Endothelial cell (in vitro differentiated cells): Measurements from ENCODE around the gene CDK5. TPM values are rescaled to one million over a fixed set of nuclear protein-coding genes. Genes with fewer than 3 reads are reported as not detected.
A peak's percentile ranks its signal among the peaks of the same experiment; 100 is the strongest.

Experiments
- DNase-seq: peaks from one replicate; pipeline ENCODE4 v3.0.0; 2021; ENCODE audit warnings: low spot score
- H3K27ac Mint-ChIP-seq: one replicate; pipeline ENCODE4 v1.8.0; 2021; ENCODE audit warnings: mixed read lengths, inconsistent platforms; ENCODE audit not compliant: unreplicated experiment
- H3K27me3 Mint-ChIP-seq: one replicate; pipeline ENCODE4 v1.8.0; 2021; ENCODE audit warnings: mild to moderate bottlenecking, moderate library complexity, mixed read lengths, inconsistent platforms; ENCODE audit not compliant: unreplicated experiment
- H3K36me3 Mint-ChIP-seq: one replicate; pipeline ENCODE4 v1.8.0; 2021; ENCODE audit warnings: mild to moderate bottlenecking, low read depth, mixed read lengths, inconsistent platforms; ENCODE audit not compliant: unreplicated experiment
- H3K4me1 Mint-ChIP-seq: one replicate; pipeline ENCODE4 v1.8.0; 2021; ENCODE audit warnings: mild to moderate bottlenecking, mixed read lengths, inconsistent platforms; ENCODE audit not compliant: unreplicated experiment
- H3K4me3 Mint-ChIP-seq: one replicate; pipeline ENCODE4 v1.8.0; 2021; ENCODE audit warnings: mild to moderate bottlenecking, mixed read lengths, inconsistent platforms; ENCODE audit not compliant: unreplicated experiment
- H3K9me3 Mint-ChIP-seq: one replicate; pipeline ENCODE4 v1.8.0; 2021; ENCODE audit warnings: mixed read lengths, inconsistent platforms; ENCODE audit not compliant: unreplicated experiment
- total RNA-seq: library from RNA; stranded (reverse); fragmentation: NEBNext Ultra II Directional; extraction: Animal tissue kit (Norgen Biotek cat#: 25700); gene quantifications from one replicate; pipeline ENCODE4 v1.2.1, GENCODE V29; 2021; ENCODE audit not compliant: unreplicated experiment
- TF ChIP-seq, protein P1 (sequence below): fragments of 200-600 bp; sonication (generic); IDR thresholded peaks from one replicate; pipeline ENCODE4 v1.5.0; 2021; ENCODE audit warnings: antibody characterized with exemption; ENCODE audit not compliant: unreplicated experiment

CDK5 gene
- total RNA-seq, 1 donor from 2014 or later: 26.7 TPM

DNA sequence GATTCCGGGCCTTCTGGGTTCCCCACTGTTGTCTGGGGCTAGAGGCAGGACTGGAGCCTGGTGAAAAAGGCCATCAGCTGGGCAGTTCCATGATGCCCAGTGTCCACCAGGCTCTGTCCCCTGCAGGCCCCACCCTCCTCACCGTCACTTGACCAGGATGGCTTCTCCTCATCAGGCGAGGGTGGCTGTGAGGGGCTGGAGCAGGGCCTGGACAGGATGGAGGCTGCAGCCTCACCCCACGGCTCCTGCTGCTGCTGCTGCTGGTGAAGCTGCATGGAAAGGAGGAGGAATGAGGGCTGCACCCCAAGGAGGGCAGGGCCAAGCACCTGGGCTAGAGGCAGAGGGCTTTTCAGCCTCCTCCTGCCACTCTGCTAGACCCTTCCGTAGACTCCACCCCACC is 41.7 kb downstream of the CDK5 start:
- Mint-ChIP-seq H3K4me1 (peaks cover 52% of the 10 kb centered on the region), H3K9me3 (no peaks in the 10 kb centered on the region), H3K36me3 (peaks cover 37% of the 10 kb centered on the region), H3K4me3 (peak overlapping the region; percentile 62), H3K27me3 (peaks cover 52% of the 10 kb centered on the region), H3K27ac (no peak overlapping the region)
- DNase-seq: no peak
- TF ChIP-seq, protein P1, sequence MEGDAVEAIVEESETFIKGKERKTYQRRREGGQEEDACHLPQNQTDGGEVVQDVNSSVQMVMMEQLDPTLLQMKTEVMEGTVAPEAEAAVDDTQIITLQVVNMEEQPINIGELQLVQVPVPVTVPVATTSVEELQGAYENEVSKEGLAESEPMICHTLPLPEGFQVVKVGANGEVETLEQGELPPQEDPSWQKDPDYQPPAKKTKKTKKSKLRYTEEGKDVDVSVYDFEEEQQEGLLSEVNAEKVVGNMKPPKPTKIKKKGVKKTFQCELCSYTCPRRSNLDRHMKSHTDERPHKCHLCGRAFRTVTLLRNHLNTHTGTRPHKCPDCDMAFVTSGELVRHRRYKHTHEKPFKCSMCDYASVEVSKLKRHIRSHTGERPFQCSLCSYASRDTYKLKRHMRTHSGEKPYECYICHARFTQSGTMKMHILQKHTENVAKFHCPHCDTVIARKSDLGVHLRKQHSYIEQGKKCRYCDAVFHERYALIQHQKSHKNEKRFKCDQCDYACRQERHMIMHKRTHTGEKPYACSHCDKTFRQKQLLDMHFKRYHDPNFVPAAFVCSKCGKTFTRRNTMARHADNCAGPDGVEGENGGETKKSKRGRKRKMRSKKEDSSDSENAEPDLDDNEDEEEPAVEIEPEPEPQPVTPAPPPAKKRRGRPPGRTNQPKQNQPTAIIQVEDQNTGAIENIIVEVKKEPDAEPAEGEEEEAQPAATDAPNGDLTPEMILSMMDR: no peak

DNA sequence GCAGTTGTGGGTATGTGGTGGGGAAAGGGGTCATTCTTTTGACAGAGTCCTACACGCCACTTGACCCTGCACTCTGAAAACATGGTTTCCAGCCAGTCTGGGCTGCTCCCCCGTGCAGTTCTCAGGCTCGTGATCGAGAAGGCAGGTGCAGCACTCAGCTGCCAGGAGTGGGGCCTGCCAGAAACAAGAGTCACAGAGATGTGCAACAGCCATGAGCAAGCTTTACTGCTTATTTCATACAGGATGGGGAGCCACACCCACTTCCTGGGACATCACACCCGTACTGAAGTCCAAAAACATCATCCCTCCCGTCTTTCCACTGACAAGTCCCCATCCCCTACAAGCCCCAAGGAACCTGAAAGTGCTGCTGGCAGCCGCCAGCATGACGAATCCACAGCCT is 42.7 kb downstream of the CDK5 start:
- Mint-ChIP-seq H3K27me3 (peaks cover 46% of the 10 kb centered on the region), H3K4me1 (peaks cover 53% of the 10 kb centered on the region), H3K9me3 (no peaks in the 10 kb centered on the region), H3K4me3 (peak overlapping the region; percentile 62), H3K27ac (peak overlapping the region; percentile 61), H3K36me3 (peaks cover 35% of the 10 kb centered on the region)
- TF ChIP-seq, protein P1: no peak
- no peak for DNase-seq

DNA sequence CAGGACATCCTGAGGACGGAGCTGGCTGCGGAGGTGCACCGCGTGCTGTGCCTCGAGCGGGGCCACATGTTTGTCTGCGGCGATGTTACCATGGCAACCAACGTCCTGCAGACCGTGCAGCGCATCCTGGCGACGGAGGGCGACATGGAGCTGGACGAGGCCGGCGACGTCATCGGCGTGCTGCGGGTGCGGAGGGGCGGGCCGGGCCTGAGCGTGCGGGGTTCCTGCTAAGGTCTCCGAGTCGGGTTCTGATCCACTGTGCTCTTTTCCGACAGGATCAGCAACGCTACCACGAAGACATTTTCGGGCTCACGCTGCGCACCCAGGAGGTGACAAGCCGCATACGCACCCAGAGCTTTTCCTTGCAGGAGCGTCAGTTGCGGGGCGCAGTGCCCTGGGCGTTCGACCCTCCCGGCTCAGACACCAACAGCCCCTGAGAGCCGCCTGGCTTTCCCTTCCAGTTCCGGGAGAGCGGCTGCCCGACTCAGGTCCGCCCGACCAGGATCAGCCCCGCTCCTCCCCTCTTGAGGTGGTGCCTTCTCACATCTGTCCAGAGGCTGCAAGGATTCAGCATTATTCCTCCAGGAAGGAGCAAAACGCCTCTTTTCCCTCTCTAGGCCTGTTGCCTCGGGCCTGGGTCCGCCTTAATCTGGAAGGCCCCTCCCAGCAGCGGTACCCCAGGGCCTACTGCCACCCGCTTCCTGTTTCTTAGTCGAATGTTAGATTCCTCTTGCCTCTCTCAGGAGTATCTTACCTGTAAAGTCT is 43.8 kb downstream of the CDK5 start:
- Mint-ChIP-seq H3K4me3 (peak overlapping the region; percentile 89), H3K9me3 (no peaks in the 10 kb centered on the region), H3K36me3 (peaks cover 35% of the 10 kb centered on the region), H3K27ac (peak overlapping the region; percentile 86), H3K4me1 (peaks cover 48% of the 10 kb centered on the region), H3K27me3 (peaks cover 39% of the 10 kb centered on the region)
- DNase-seq: peak; percentile 86
- TF ChIP-seq, protein P1: no peak

DNA sequence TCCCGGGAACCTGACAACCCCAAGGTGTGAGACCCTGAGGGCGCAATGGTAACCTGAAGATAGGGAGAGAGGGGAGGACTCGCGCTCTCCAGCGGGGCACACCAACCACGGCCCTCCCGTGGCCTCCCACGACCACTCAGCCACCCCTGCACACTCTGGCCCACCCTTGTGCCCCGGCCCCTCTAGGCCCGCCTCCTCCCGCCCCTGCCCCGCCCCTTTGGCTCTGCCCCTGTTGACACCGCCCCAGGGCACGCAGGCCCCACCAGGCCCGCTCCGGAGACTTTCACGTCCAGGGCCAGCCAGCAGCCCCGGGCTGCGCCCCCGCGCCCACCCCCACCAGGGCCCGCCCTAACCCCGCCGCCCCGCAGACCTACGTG is 44.4 kb downstream of the CDK5 start:
- TF ChIP-seq, protein P1: no peak
- no peak overlapping the region for H3K4me3 Mint-ChIP-seq
- H3K36me3 Mint-ChIP-seq: peaks cover 37% of the 10 kb centered on the region
- DNase-seq: no peak
- H3K27ac Mint-ChIP-seq: no peak overlapping the region
- H3K27me3 Mint-ChIP-seq: peaks cover 41% of the 10 kb centered on the region
- peaks cover 48% of the 10 kb centered on the region for H3K4me1 Mint-ChIP-seq
- H3K9me3 Mint-ChIP-seq: peaks cover 2% of the 10 kb centered on the region

DNA sequence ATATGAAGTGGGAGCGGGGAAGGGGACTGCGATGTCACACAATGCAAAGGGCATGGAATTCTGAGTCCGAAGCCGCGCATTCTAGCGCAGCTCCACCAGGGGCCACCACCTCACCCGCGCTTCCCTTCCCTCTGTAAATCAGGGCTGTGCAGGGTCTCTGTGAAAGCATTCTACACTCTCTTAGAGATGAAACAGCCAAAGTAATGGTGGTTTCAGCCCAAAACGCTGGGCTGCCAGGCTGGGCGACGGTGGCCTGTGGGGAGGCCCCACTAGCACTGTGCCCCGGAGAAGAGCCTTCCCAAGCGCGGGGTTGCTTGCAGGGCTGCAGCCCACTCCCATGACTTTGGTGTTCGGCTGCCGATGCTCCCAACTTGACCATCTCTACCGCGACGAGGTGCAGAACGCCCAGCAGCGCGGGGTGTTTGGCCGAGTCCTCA is 44.8 kb downstream of the CDK5 start:
- DNase-seq: peak; percentile 67

More for the DNA sequence above, 44.8 kb downstream of the CDK5 start:
- H3K4me1 Mint-ChIP-seq: peaks cover 50% of the 10 kb centered on the region
- H3K9me3 Mint-ChIP-seq: peaks cover 6% of the 10 kb centered on the region
- H3K4me3 Mint-ChIP-seq: peak overlapping the region; percentile 88
- H3K36me3 Mint-ChIP-seq: peaks cover 41% of the 10 kb centered on the region
- peaks cover 42% of the 10 kb centered on the region for H3K27me3 Mint-ChIP-seq
- peak overlapping the region; percentile 98 for H3K27ac Mint-ChIP-seq
- TF ChIP-seq, protein P1: no peak
